GM21717 (cell line): Measurements from ENCODE around the gene EMC10.
"Not testable (repeated sequence)": the region's sequence is repeated elsewhere in the genome, so short reads cannot be mapped to it uniquely, and the experiment has no call there.

ENCODE experiments used
- ATAC-seq: cut with Tn5 transposase; IDR thresholded peaks from one replicate; pipeline ENCODE4 v1.9.1; 2021; ENCODE audit warnings: mild to moderate bottlenecking, moderate library complexity; ENCODE audit not compliant: unreplicated experiment

The EMC10 gene

DNA sequence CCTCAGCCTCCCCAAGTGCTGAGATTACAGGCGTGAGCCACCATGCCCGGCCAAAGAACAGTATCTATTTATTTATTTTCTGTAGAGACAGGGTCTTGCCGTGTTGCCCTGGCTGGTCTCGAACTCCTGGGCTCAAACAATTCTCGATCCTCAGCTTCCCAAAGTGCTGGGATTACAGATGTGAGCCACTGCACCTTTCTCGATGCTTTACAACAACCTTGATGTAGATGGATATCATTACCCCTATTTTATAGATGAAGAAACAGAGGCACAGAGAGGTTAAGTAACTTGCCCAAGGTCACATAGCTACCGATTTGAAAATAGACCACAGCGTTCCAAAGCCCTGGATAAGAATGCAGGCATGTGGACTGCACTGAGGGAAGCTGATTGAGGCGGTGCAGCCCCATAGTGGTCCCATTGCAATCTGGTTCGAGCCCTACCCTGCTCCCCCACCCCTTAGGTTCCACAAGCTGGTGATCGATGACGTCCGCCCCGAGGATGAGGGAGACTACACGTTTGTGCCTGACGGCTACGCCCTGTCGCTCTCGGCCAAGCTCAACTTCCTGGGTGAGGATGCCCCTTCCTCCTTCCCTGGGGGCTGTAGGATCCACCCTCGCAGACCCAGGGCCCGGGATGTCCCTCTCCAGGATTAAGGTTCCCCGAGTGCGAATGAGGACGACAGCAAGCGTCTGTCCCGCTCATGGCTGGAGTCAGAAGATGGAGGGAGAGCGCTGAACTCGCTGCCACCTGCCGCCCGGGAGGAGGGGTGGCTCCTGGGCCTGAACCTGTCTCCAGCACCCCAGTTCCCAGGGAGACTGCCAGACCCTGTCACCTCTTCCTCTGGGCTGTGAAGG, 25.7 kb upstream of the EMC10 start:
- no peak for ATAC-seq

DNA sequence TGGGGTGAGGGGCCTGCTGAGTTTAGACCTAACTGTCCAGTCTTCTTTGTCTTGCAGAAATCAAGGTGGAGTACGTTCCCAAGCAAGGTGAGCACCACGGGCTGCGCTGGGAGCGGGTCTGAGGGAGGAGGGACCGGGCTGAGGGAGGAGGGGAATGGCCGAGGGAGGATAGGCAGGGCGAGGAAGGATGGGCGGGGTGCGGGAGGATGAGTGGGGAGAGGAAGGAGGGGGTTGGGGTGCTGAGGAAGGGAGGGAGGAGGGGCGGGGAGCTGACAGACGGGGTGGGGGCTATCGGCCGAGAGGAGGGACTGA, 25.1 kb upstream of the EMC10 start:
- no peak for ATAC-seq

DNA sequence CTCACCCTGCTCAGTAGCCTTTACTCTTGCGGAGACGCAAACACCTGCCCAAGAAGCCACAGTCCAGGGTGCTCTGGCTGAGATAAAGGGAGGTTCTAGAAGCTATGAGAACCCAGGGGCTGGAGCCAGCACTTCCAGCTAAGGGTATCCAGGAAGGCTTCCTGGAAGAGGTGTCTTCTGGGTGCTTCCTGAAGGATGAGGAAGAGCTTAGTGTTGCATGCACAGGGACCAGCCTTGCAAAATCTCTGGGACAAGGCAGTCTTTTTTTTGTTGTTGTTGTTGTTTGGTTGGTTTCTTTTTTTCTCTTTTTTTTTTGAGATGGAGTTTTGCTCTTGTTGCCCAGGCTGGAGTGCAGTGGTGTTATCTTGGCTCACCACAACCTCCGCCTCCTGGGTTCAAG, 23.1 kb upstream of the EMC10 start:
- no peak for ATAC-seq

DNA sequence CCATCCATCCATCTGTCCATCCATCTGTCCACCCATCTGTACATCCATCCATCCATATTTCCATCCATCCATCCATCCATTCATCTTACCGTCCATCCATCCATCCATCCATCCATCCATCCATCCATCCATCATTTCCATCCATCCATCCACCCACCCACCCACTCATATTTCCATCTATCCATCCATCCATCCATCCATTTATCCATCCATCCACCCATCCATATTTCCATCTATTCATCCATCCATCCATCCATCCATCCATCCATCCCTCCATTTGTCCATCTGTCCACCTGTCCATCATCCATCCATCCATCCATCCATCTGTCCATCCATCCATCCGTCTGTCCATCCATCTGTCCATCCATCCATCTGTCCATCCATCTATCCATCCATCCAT, 20.3 kb upstream of the EMC10 start:
- ATAC-seq = no peak

DNA sequence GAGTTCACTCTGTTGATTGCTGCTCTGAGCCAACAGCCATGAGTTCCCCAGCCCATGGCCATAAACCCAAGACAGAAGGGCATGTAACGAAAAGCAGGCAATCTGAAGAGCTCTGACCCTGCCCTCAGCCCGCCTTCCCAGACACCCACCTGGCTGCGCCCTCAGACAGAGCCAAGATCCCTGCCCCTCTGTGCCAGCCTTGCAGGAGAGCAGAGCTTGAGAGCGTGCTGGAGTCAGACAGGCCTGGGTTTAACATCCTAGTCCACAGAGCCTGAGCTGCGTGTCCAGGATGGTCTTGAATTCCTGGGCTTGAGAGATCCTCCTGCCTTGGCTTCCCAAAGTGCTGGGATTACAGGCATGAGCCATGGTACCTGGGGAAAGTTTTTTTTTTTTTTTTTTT, 19.0 kb upstream of the EMC10 start:
- no peak for ATAC-seq

DNA sequence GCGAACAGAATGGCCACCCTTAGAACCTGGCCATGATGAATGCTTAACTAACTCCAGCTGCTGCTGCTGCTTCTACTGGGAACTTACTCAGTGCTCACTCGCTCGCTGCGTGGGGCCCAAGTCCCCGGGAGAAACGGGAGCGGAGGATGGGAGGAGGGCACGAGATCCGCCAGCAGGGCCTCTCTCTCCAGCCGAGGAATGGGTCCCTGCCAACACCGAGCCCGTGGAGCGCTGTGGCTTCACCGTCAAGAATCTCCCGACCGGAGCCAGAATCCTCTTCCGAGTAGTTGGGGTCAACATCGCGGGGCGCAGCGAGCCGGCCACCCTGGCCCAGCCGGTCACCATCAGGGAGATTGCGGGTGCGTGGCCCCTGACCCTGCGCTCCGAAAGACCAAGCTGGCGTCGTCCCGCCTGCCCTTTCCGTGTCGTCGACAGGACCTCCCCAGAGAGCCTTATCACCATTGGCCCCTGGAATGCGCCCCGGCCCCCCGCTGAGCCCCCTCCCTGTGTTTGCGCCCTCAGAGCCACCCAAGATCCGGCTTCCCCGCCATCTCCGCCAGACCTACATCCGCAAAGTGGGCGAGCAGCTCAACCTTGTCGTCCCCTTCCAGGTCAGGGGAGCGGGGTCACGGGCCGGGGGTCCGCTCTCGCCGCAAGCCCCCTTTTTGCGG, 17.8 kb upstream of the EMC10 start:
- ATAC-seq = no peak

DNA sequence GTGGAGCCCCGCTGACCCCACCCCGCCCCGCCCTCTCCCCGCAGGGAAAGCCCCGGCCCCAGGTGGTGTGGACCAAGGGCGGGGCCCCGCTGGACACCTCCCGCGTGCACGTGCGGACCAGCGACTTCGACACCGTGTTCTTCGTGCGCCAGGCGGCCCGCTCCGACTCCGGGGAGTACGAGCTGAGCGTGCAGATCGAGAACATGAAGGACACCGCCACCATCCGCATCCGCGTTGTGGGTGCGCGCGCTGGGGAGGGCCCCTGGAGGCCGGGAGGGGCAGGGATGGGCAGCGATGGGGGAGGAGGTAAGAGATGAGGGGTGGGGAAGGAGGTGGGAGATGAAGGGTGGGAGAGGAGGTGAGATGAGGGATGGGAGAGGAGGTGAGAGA, 17.2 kb upstream of the EMC10 start:
- ATAC-seq = no peak

DNA sequence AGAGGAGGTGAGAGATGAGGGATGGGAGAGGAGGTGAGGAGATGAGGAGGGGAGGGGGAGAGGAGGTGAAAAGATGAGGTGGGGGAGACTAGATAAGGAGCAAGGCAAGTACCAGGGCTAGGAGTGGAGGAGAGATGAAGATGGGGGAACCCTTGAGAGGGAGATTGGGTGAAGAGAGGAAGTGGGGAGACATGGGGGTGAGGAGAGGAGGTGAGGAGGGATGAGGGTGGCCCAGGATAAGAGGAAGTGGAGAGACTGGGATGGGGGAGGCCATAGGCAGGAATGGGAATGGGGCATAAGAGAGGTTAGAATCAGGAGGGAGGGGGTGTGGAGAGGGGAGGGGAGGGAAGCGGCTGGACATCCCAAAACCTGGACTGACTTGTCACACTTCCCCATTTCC, 16.7 kb upstream of the EMC10 start:
- no peak for ATAC-seq

DNA sequence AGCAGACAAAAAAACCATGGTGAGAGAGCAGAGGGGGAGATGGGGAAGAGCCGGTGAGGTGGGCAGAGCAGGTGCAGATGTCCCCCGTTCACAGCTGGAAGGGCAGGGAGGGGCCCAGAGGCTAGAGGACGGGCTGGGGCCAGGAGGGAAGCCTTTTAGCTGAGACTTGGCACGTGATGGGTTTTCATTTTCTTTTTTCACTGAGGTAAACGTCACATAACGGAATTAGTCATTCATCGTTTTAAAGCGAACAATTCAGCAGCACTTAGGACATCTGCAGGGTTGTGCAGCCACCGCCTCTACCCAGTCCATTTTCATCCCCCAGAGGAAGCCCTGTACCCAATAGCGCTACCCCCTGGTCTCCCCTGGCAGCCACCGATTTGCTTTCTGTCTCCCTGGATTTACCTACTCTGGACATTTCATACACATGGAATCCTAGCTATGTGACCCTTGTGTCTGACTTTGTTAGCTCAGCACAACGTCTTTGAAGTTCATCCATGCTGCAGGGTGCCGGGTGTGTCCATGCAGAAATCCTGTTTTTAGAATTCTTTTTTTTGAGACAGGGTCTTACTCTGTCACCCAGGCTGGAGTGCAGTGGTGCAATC, 16.0 kb upstream of the EMC10 start:
- ATAC-seq = peak; percentile 46

DNA sequence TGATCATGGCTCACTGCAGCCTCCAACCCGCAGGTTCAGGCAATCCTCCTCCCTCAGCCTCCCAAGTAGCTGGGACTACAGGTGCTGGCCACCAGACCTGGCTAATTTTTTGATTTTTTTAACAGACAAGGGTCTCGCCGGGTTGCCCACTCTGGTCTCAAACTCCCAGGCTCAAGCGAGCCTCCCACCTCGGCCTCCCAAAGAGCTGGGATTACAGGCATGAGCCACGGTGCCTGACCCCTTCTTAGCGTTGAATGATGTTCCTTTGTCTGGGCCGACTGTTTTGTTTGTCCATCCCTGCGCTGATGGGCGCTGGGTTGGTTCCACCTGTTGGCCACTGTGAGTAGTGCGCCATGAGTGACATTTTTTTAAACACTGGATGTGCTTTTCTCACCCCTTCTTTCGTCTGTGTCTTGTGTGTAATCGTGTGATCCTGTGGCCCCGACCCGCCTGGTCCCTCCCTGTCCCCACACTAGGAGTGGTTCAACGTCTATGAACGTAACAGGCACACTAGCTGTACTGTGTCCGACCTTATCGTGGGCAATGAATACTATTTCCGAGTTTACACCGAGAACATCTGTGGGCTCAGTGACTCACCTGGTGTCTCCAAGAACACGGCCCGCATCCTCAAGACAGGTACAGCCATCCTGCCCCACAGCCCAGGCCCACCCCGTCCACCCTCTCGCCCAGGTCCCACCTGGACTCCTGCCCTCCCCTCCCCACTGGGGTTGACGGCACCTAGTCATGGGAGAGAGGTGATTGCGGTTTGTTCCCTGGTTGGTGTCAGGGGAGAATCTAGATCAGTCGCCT, 15.0 kb upstream of the EMC10 start:
- no peak for ATAC-seq

DNA sequence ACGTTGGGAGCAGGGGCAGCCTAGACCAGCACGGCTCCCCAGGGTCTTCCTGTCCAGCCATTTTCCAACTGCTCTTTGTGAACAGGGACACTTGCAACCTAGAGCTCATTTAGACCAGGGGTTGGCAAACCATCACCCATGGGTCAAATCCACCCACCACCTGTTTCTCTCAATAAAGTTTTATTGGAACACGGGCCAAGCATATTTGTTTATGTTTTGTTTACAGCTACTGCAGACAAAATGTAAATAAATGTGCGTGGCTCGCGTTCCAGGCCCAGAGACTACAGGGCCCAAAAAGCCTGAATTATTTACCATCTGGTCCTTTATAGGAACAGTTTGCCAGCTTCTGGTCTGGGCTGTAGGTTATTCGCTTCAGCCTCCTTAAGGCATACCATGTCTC, 13.3 kb upstream of the EMC10 start:
- ATAC-seq = no peak

DNA sequence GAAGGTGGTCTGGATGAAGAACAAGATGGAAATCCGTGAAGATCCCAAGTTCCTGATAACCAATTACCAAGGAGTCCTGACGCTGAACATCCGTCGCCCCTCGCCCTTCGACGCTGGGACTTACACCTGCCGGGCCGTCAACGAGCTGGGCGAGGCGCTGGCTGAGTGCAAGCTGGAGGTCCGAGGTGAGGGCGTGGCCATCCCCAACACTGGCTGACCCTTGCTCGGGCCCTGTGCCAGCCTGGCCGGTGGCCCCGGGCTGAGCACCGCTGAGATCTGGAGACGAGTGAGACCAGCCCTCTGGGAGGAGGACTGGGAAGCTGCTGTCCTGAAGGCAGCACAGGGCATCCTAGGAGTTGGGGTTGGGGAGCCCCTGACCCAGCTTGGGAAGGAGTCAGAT, 12.0 kb upstream of the EMC10 start:
- ATAC-seq = no peak

DNA sequence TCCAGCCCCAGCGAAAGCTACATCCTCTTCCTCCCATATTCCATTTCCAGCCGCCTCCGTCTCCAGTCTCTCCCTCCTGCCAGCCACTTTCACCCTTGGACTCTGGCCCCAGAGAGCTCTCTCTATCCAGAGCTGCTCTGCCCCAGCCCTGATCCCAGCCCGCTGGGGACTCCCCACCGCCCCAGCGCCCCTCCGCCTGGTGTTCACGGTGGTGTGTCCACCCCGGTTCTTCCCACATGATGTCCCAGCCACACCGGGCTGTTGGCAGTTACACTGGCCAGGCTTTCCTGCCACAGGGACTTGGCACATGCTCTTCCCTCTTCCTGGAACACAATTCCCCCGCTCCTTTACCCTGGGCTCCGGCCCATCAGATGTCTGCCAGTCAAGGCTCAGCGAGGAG, 11.3 kb upstream of the EMC10 start:
- no peak for ATAC-seq

DNA sequence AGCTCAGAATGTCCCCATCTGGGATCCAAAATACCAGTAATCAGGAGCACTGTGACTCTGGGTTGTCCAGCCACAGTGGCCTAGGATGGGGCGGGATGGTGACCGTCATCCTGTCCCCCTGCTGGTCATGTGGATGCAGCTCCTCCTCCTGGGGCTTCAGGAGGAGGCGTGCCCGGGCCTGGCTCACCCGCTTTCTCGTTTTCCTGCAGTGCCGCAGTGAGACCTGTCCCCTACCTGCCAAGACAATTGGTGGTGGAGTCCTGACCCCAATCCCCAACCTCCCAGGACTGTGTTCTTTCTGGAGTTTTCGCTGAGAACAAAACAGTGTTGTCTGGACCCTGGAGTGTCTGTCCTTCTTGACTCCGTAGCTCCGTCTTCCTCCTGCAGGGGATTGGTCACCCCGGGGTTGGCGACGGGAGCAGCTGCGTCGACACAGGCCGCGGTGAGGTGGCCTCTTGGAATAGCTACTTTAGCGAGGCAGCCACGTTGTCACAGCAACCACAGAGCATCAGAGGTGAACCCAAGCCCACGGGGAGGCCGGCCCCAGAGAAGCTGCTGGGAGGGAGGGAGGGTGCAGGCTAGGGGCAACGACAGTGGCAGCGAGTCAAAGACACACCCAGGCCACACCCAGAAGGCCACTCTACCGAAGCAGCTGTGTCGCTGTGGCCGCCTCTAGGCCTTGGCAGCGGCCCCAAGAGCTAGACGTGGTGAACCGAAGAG, 10.2 kb upstream of the EMC10 start:
- ATAC-seq = no peak

DNA sequence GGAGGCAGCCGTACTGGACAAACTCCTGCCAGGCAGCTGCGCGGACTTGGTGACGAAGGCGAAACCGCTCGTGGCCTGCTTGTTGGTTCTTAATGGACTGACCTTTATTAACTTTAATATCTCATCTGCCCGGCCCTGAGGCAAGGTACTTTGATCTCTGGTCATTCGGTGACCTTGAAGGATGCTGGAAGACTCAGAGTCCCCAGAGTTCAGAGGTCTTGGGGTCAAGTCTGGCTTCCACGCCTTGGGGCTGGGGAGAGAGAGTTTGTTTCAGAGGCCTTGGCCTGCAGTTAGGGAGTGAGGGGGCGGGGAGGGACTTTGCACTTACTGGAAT, 9.6 kb upstream of the EMC10 start:
- ATAC-seq = no peak

DNA sequence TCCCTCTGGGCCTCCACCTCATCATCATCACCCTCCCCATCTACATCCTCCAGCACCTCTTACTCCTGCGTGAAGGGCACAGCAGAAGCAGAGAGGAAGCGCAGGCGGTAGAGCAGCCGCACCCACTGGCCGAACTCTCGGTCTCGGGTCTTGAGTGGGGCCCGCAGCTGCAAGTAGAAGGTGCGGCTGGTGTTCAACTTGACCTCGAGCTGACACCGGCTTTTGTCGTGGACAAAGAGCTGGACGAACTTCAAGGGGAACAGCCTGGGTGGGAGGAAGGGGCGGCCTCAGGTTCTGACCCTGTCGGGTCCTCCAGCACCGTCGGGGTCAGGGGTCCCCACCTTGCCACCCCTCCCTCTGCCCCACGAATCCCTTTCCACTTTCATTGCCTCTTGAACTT, 8.7 kb upstream of the EMC10 start:
- ATAC-seq = no peak

DNA sequence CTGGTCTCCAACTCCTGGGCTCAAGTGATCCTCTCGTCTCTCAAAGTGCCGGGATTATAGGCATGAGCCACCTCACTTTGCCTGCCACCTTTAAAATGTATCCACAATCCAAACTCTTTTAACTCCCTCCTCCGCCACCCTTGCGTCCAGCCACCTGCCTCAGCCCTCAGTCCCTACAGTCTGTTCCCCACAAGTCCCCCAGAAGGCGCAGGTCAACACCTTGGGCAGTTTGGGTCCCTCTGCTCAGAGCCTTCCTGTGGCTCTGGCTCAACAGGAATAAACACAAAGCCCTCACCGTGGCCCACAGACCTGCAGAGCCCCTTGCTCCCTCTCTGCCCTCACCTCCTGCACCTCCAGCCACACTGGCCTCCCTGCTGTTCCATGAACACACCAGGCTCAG, 7.5 kb upstream of the EMC10 start:
- no peak for ATAC-seq

DNA sequence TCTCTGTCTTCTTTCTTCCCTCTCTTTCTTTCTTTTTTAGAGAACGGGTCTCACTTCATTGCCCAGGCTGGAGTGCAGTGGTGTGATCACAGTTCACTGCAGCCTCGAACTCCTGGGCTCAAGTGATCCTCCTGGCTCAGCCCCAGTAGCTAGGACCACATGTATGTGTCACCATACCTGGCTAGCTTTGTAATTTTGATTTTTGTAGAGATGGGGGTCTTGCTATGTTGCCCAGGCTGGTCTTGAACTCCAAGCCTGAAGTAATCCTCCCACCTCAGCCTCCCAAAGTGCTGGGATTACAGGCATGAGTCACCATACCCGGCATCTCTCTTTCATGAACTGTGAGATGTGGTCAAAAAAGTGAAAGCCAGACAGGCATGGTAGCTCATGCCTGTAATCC, 3.0 kb upstream of the EMC10 start:
- not testable (repeated sequence) for ATAC-seq

DNA sequence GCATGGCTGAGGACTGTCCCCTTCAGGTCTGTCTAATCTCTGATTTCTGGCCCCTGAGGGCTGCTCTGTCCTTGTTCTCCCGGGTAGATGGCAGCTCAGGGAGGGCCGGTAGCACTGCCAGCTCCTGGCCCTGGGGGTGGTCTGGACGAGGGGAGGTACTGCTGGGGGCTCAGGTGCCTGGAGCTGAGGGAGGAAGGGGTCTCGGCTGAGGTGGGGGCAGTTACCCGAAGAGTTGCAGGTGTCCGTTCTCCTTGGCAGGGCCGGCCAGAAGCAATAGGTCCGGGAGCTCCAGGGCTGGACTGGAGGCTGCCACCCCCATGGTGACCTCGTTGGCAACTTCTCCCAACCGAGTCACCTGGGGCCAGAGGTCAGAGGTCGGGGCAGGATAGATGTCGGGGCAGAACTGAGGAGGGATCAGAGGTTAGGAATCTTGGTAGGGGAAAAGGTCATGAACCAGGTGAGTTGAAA, 1.2 kb upstream of the EMC10 start:
- no peak for ATAC-seq

DNA sequence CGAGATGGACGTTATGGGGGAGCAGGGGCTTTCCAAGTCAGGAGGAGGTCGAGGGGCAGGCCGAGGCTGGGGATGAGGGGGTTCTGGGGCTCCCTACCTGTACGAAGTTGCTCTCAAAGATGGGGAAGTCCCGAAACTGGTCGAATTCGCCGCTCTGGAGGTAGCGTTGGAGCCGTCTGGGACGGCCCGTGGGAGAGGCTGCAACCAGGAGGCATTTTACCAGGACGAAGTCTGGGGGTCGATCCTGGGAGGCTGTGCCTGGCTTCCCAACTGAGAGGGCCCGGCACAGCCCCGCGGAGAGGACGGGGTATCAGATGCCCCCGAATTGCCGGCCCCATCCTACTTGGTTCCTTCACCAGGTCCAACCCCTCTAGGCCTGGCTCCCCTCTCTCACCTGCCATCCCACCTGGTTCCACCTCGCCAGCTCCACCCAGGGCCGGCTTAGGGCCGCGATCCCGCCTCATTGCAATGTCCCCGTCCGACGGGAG, 527 bp upstream of the EMC10 start:
- ATAC-seq = peak; percentile 27

DNA sequence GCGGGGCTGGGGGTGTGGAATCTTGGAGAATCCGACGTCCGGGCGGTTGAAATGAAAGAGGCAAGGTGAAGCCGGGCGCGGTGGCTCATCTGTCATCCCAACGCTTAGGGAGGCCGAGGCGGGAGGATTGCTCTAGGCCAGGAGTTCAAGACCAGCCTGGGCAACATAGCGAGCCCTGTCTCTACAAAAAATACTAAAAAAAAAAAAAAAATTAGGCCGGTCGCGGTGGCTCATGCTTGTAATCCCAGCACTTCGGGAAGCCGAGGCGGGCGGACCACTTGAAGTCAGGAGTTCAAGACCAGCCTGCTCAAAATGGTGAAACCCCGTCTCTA, 566 bp downstream of the EMC10 start:
- no peak for ATAC-seq
